WTC11 (cell line): ENCODE measurements around the gene CNTRL.

Experiments used
- CREB1 ChIP-seq: sonication (generic); formaldehyde crosslinking; IDR thresholded peaks from 2 replicates; pipeline ENCODE4 v1.8.0; 2023; ENCODE audit warnings: mild to moderate bottlenecking, missing genetic modification reagents
- TF ChIP-seq, protein P1 (sequence below): sonication (generic); formaldehyde crosslinking; IDR thresholded peaks from 2 replicates; pipeline ENCODE4 v1.8.0; 2022; ENCODE audit warnings: mild to moderate bottlenecking, missing genetic modification reagents
- TF ChIP-seq, protein P2 (sequence below): fragments of 200-600 bp; IDR thresholded peaks from 2 replicates; pipeline ENCODE4 v1.8.0; 2022; ENCODE audit warnings: antibody characterized with exemption

DNA sequence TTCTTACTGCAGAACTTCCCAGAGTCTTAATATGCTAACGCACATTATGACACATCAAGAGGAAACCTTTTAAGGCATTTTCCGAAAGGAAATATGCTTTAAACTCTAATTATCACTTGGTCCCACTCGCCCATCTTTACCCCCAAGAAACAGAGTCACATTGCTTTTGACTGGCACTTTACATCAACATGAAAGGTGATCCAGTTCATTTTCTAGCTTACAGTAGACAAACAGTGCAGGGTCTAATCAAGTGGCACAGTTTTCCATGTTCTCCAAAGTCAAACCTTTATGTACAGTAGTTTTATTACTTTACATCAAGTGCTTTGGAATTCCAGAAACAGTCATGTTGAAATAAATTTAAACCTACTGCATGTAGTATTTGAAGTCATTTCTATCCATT lies 114.9 kb downstream of the CNTRL start:
- TF ChIP-seq, protein P1, sequence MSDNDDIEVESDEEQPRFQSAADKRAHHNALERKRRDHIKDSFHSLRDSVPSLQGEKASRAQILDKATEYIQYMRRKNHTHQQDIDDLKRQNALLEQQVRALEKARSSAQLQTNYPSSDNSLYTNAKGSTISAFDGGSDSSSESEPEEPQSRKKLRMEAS = no peak
- TF ChIP-seq, protein P2, sequence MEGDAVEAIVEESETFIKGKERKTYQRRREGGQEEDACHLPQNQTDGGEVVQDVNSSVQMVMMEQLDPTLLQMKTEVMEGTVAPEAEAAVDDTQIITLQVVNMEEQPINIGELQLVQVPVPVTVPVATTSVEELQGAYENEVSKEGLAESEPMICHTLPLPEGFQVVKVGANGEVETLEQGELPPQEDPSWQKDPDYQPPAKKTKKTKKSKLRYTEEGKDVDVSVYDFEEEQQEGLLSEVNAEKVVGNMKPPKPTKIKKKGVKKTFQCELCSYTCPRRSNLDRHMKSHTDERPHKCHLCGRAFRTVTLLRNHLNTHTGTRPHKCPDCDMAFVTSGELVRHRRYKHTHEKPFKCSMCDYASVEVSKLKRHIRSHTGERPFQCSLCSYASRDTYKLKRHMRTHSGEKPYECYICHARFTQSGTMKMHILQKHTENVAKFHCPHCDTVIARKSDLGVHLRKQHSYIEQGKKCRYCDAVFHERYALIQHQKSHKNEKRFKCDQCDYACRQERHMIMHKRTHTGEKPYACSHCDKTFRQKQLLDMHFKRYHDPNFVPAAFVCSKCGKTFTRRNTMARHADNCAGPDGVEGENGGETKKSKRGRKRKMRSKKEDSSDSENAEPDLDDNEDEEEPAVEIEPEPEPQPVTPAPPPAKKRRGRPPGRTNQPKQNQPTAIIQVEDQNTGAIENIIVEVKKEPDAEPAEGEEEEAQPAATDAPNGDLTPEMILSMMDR = no peak
- no peak for TF ChIP-seq CREB1 (CRISPR knock-in tag)
